Large intestine (tissue), 3 donors: ENCODE data around the gene RPS23. TPM values are rescaled to one million over a fixed set of nuclear protein-coding genes. Genes with fewer than 3 reads are reported as not detected.
A peak's percentile ranks its signal among the peaks of the same experiment; 100 is the strongest.

ENCODE experiments used
- DNase-seq, 2 donors: peaks; one replicate each; pipeline versions ENCODE4 v3.0.0 to v3.0.0-alpha.2; 2013
- H3K27ac ChIP-seq: one replicate; pipeline ENCODE4 v1.5.1; 2013; ENCODE audit warnings: low read length
- H3K27me3 ChIP-seq: 2 replicates; pipeline ENCODE4 v1.6.1; 2013; ENCODE audit warnings: low read length; ENCODE audit not compliant: control insufficient read depth, insufficient read depth
- H3K36me3 ChIP-seq: 2 replicates; pipeline ENCODE4 v1.6.1; 2013; ENCODE audit warnings: low read length; ENCODE audit not compliant: control insufficient read depth, insufficient read depth
- H3K4me1 ChIP-seq: one replicate; pipeline ENCODE4 v1.6.1; 2013; ENCODE audit warnings: low read length; ENCODE audit not compliant: control insufficient read depth, insufficient read depth
- H3K4me3 ChIP-seq: one replicate; pipeline ENCODE4 v1.5.1; 2013; ENCODE audit warnings: low read length
- H3K9me3 ChIP-seq: one replicate; pipeline ENCODE4 v1.6.1; 2013; ENCODE audit warnings: mild to moderate bottlenecking, low read depth, low read length, moderate library complexity; ENCODE audit not compliant: control insufficient read depth
- WGBS: methylation state at CpG from one replicate; pipeline ENCODE4 v1.1.5; 2013; ENCODE audit warnings: low lambda C conversion rate; ENCODE audit not compliant: insufficient coverage; 5-methylcytosine and 5-hydroxymethylcytosine counted together
- polyA plus RNA-seq: library from polyadenylated mRNA; unstranded; fragments of 120-200 nt; gene quantifications from one replicate; pipeline ENCODE4 v1.2.1, GENCODE V29; 2013

RPS23 gene
- polyA plus RNA-seq, 1 donor: 4,232 TPM

DNA sequence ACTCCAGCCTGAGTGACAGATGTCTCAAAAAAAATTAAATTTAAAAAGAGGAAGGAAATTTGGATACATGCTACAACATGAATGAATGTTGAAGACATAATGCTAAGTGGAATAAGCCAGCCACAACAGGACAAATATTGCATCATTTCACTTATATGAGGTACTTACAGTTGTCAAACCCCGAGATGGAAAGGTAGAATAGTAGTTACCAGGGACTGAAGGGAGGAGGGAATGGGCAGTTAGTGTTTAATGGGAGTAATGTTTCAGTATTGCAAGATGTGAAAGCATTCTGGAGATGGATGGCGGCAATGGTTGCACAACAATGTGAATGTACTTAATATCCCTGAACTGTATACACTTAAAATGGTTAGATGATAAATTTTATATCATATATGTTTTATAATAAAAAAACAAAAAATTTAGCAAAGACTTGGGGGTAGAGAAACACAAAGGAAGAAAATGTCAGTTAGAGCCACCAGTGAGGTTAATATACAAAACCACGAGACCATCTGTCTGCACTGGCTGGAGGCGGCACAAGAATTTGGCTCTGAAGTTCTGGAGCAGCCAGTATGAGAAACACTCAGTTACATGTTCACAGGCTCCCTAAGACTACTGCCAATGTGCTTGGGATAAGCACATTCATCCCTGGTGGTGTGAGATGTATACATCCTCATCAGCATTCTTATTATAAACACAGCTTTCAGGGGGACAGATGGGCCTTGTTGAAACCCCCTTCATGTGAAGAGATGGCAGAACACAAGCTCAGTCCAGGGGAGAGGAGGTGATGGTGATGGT lies 37.0 kb upstream of the RPS23 start:
- Histone ChIP-seq H3K4me3 (no peak overlapping the region), H3K27me3 (no peaks in the 10 kb centered on the region), H3K4me1 (peaks cover 6% of the 10 kb centered on the region), H3K36me3 (no peaks in the 10 kb centered on the region), H3K27ac (no peak overlapping the region), H3K9me3 (no peaks in the 10 kb centered on the region)
- DNase-seq: no peak
- WGBS: no CpG with 5 or more reads among the region's 4 CpGs

DNA sequence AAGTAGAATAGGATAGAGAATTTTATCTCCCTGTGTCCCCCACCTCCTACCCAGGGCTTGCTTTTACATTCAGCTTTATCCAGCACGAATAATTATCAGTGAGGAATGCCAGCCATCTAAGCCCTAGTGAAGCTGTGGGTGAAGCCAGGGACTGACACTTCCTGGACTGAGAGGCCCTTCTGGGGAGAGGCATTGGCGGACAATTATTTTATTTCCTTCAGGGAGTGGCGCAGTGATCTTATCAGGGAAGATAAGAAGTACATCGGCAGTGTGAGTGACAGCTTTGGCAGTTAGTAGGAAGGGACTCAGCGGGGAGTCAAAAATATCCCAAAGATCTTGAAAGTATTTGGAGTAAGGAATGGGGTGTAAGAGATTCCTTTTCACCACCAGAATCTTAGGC lies 34.9 kb upstream of the RPS23 start:
- DNase-seq: peak in 1 of 2 donors; percentile 57
- H3K9me3 ChIP-seq: no peaks in the 10 kb centered on the region
- 10% methylated on average over 2 of the region's 5 CpGs for WGBS
- no peak overlapping the region for H3K4me3 ChIP-seq
- no peaks in the 10 kb centered on the region for H3K36me3 ChIP-seq
- no peak overlapping the region for H3K27ac ChIP-seq
- H3K27me3 ChIP-seq: no peaks in the 10 kb centered on the region
- peaks cover 6% of the 10 kb centered on the region for H3K4me1 ChIP-seq

DNA sequence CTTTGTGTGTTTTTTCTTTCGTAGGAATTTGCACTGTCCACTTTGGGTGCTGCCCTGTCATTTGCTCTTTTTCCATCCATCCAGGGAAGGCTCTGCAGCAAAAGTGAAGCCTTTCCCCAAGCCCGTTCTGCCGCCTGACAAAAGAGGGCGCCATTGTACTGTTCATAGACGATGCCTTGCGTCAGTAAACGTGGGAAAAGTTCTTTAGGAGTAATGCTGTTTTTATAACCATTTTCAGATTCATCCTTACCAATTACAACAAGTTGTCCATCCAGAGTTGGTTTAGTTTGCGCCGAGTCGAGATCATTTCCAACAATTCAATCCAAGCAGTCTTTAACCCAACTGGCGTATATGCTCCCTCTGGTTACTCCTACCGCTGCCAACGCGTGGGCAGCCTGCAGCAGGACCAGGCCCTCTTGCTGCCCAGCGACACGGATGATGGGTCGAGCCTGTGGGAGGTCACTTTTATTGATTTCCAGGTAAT lies 34.3 kb upstream of the RPS23 start:
- no peak overlapping the region for H3K27ac ChIP-seq
- DNase-seq: peak; percentile 45 to 62
- H3K27me3 ChIP-seq: no peaks in the 10 kb centered on the region
- WGBS: no CpG with 5 or more reads among the region's 17 CpGs
- H3K9me3 ChIP-seq: no peaks in the 10 kb centered on the region
- H3K36me3 ChIP-seq: no peaks in the 10 kb centered on the region
- H3K4me3 ChIP-seq: no peak overlapping the region
- peaks cover 6% of the 10 kb centered on the region for H3K4me1 ChIP-seq

DNA sequence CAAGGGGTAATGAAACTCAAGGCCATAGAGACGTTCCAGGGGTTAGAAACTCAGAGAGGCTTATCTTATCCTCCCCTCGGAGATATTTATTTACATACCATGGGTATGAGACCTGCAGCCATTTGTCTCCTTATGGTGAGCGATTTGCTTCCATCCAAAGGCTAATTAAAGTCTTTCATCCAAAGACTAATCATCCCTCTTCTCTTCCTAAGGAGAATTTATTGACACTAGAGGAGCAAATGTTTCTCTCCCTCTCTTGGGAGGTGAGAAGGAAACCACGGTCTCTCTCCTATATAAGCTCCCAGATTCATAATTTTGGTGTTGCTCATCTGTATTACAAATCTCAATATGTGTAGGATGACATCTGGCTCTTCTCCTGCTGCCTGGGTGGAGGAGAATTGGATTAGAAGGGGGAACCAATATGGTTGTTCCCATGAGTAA lies 31.0 kb upstream of the RPS23 start:
- H3K27me3 ChIP-seq: no peaks in the 10 kb centered on the region
- H3K4me1 ChIP-seq: peaks cover 6% of the 10 kb centered on the region
- no peaks in the 10 kb centered on the region for H3K36me3 ChIP-seq
- no peak overlapping the region for H3K4me3 ChIP-seq
- no peaks in the 10 kb centered on the region for H3K9me3 ChIP-seq
- DNase-seq: no peak
- H3K27ac ChIP-seq: no peak overlapping the region
- no CpG with 5 or more reads among the region's 4 CpGs for WGBS

DNA sequence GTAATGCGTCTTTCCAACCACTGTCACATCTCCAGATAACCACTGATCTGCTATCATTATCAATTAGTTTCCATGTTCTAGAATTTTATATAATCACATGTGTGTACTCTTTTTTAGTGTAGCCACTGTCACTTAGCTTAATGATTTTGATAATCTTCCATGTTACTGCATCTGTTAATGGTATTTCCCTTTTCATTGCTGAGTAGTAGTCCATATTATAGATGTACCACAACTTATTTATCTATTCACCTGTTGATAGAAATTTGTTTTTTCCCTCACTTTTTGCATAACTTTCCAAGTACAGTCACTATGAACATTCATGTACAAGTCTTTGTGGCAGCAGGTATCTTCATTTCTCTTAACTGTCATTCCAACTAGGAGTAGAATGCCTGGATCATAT lies 30.3 kb upstream of the RPS23 start:
- no peak for DNase-seq
- no peak overlapping the region for H3K27ac ChIP-seq
- 100% methylated on average over 1 of the region's 1 CpG for WGBS
- H3K4me1 ChIP-seq: peaks cover 6% of the 10 kb centered on the region
- no peak overlapping the region for H3K4me3 ChIP-seq
- no peaks in the 10 kb centered on the region for H3K9me3 ChIP-seq
- H3K36me3 ChIP-seq: no peaks in the 10 kb centered on the region
- no peaks in the 10 kb centered on the region for H3K27me3 ChIP-seq

DNA sequence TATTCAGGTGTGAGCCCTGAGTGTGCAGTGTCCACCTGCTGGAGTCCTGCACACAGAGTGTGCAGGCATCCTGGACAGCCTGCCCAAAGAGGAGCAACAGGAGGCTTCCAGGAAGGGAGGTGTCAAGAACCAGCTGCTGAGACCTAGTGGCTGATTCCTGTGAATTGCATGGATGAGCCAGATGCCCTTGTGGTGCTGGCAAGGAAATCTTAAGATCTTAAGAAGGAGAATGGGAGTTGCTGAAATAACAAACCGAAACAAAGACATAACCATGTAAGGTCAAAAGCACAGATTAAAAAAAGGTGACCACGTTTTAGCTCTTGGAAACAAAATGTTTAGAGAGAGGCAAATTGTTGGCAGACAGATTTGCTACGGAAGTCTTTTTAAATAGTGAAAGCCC lies 29.3 kb upstream of the RPS23 start:
- Histone ChIP-seq H3K36me3 (no peaks in the 10 kb centered on the region), H3K4me1 (peaks cover under 1% of the 10 kb centered on the region), H3K9me3 (no peaks in the 10 kb centered on the region), H3K27me3 (no peaks in the 10 kb centered on the region), H3K4me3 (no peak overlapping the region), H3K27ac (no peak overlapping the region)
- DNase-seq: no peak
- WGBS: 76% methylated on average over 2 of the region's 3 CpGs

DNA sequence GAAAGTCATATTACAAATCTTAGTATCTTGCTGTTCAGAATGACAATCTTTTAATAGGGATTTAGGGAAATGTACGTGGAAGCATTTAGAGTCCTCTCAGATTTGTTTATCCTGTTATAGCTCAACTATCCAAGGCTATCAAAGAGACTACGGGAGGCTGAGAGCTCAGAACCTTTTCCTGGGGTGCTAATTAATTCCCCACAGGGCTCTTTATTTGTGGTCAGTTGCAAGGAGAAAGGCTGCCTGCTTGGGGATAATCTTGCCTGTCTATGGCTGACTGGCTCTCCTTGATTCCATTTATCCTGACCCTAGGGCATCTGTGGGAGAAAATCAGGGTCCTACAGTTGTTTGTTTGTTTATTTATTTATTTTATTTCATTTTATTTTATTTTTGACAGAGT lies 28.0 kb upstream of the RPS23 start:
- DNase-seq: no peak
- no peaks in the 10 kb centered on the region for H3K27me3 ChIP-seq
- no peaks in the 10 kb centered on the region for H3K36me3 ChIP-seq
- no CpG with 5 or more reads among the region's 2 CpGs for WGBS
- H3K4me1 ChIP-seq: no peaks in the 10 kb centered on the region
- no peaks in the 10 kb centered on the region for H3K9me3 ChIP-seq
- no peak overlapping the region for H3K27ac ChIP-seq
- no peak overlapping the region for H3K4me3 ChIP-seq

DNA sequence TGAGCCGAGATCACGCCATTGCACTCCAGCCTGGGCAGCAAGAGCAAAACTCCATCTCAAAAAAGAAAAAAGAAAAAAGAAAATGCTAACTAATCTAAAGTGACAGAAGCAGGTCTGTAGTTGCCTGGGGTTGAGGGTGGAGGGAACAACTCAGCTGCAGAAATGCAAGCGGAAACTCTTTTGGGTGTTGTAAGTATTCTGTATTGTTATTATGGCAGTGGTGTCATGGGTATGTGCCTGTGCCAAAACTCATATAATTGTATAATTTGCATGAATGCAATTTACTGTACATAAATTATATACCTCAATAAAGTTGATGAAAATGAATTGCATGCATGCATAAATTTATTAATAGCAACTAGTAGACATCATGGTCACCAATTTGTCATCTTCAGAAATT lies 23.0 kb upstream of the RPS23 start:
- no peak overlapping the region for H3K27ac ChIP-seq
- no peaks in the 10 kb centered on the region for H3K4me1 ChIP-seq
- H3K4me3 ChIP-seq: no peak overlapping the region
- H3K27me3 ChIP-seq: no peaks in the 10 kb centered on the region
- no peaks in the 10 kb centered on the region for H3K9me3 ChIP-seq
- DNase-seq: no peak
- no CpG with 5 or more reads among the region's 3 CpGs for WGBS
- H3K36me3 ChIP-seq: no peaks in the 10 kb centered on the region

DNA sequence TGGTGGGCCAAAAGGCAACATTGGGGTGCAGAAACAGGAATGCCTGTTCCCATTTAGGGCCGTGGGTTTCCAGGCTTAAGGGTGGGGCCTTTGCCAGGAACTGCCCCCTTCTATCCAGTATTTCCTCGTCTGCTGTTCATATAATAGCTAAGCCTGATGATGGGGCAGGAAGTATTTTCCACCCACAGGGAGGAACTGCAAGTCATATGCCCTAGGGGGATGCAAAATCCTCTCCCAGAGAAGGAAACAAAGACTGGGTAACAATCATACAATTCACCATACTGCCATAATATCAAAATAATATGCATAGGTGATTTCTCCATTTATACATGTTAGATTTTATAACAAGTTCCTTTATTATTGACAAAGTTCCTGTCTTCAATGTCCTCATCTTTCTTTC lies 20.5 kb upstream of the RPS23 start:
- H3K27me3 ChIP-seq: no peaks in the 10 kb centered on the region
- no peaks in the 10 kb centered on the region for H3K36me3 ChIP-seq
- H3K9me3 ChIP-seq: no peaks in the 10 kb centered on the region
- H3K4me3 ChIP-seq: no peak overlapping the region
- no peak for DNase-seq
- H3K27ac ChIP-seq: no peak overlapping the region
- no CpG with 5 or more reads among the region's 2 CpGs for WGBS
- no peaks in the 10 kb centered on the region for H3K4me1 ChIP-seq

DNA sequence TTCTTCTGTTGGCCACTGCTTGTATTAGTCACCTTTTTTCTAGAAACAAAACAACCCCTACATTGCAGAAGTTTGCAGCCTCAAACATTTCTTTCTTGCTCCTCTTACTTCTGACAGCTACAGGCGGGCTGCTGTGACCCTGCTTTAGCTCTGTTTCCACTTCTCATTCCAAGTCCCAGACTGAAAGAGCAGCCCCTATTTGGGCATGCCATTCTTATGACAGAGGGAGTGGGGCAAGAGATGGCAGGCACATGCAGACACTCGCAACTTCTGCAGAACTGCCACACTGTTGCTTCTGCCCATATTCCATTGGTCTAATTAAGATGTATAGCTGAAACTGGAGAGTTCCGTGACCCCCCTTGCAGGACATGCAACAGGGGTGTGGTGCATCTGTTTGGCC lies 19.6 kb upstream of the RPS23 start:
- no peaks in the 10 kb centered on the region for H3K9me3 ChIP-seq
- H3K4me1 ChIP-seq: no peaks in the 10 kb centered on the region
- H3K4me3 ChIP-seq: no peak overlapping the region
- no peak for DNase-seq
- no CpG with 5 or more reads among the region's 3 CpGs for WGBS
- H3K27me3 ChIP-seq: no peaks in the 10 kb centered on the region
- no peaks in the 10 kb centered on the region for H3K36me3 ChIP-seq
- no peak overlapping the region for H3K27ac ChIP-seq

DNA sequence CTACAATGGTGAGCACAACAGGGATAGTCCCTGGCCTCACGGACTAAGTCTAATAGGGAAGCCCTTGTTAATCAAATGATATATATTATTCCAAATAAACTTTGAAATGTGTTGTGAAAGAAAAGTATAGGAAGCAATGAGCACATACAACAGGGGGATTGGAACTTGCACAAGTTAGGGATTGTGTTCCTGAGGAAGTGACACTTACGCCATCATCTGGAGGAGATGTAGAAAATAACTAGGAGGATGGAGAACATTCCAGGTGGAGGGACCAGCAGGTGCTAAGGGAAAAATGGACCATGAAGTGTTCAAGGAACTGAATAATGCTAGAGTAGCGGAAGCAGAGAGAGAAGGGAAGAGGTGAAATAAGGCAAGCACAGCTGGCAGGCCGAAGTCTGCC lies 18.8 kb upstream of the RPS23 start:
- Histone ChIP-seq H3K27me3 (no peaks in the 10 kb centered on the region), H3K4me1 (no peaks in the 10 kb centered on the region), H3K27ac (no peak overlapping the region), H3K9me3 (no peaks in the 10 kb centered on the region), H3K36me3 (no peaks in the 10 kb centered on the region), H3K4me3 (no peak overlapping the region)
- 90% methylated on average over 2 of the region's 4 CpGs for WGBS
- DNase-seq: no peak
